SK-N-SH (cell line): ENCODE results near the gene KCNAB1. TPM values are rescaled to one million over a fixed set of nuclear protein-coding genes. Genes with fewer than 3 reads are reported as not detected.

Experiments
- CTCF ChIA-PET: fragments of 300-600, 350-600 bp; formaldehyde crosslinking; extraction: SDS; loops from one replicate; lab custom pipeline; 2021; lab: Yijun Ruan, JAX
- POLR2A ChIA-PET: fragments of 350-600 bp; sonication (Branson Sonifier 250); formaldehyde crosslinking; extraction: SDS; loops from one replicate; lab custom pipeline; 2020; ENCODE audit warnings: antibody characterized with exemption, inconsistent platforms; lab: Yijun Ruan, JAX
- DNase-seq: peaks from one replicate; pipeline ENCODE4 v3.0.0; 2012
- H2AFZ ChIP-seq: fragments of 200-600 bp; sonication (generic); 2 replicates; pipeline ENCODE4 v1.8.1; 2016; ENCODE audit warnings: antibody characterized with exemption, mild to moderate bottlenecking, low read depth
- H3F3A ChIP-seq: fragments of 200-600 bp; sonication (generic); replicated peaks from 2 replicates; pipeline ENCODE3; 2016; ENCODE audit warnings: antibody characterized with exemption, mild to moderate bottlenecking; ENCODE audit not compliant: insufficient read depth
- H3K27ac ChIP-seq, 2 experiments: fragments of 200-500 bp in 1 of 2; fragments of 200-600 bp in 1 of 2; sonication (Bioruptor generic) in 1 of 2; sonication (generic), shearing (Covaris generic) in 1 of 2; 2 replicates each; pipeline versions ENCODE4 v1.5.1 to v1.6.1; 2014 to 2016; ENCODE audit warnings: low read depth in 2 of 2, inconsistent platforms in 1 of 2, low read length in 1 of 2, mild to moderate bottlenecking in 1 of 2, mixed read lengths in 1 of 2
- H3K27me3 ChIP-seq: fragments of 200-600 bp; sonication (generic), shearing (Covaris generic); 2 replicates; pipeline ENCODE4 v1.6.1; 2016; ENCODE audit warnings: mixed run types; ENCODE audit not compliant: insufficient read depth
- H3K36me3 ChIP-seq, 2 experiments: fragments of 200-500 bp in 1 of 2; fragments of 200-600 bp in 1 of 2; sonication (Bioruptor generic) in 1 of 2; sonication (generic) in 1 of 2; replicated peaks in 1 of 2; 2 replicates each; pipeline versions ENCODE3 to v1.5.1; 2014 to 2016; ENCODE audit warnings: low read length in 1 of 2, mild to moderate bottlenecking in 1 of 2; ENCODE audit not compliant: insufficient read depth in 2 of 2, control insufficient read depth in 1 of 2
- H3K4me1 ChIP-seq, 2 experiments: fragments of 200-500 bp in 1 of 2; fragments of 200-600 bp in 1 of 2; sonication (Bioruptor generic) in 1 of 2; sonication (generic), shearing (Covaris generic) in 1 of 2; 2 replicates each; pipeline versions ENCODE4 v1.5.1 to v1.6.1; 2014 to 2016; ENCODE audit warnings: low read depth in 1 of 2, low read length in 1 of 2, mixed run types in 1 of 2; ENCODE audit not compliant: insufficient read depth in 2 of 2, control insufficient read depth in 1 of 2
- H3K4me2 ChIP-seq: fragments of 200-600 bp; sonication (generic), shearing (Covaris generic); 2 replicates; pipeline ENCODE4 v1.6.1; 2017; ENCODE audit warnings: mixed run types
- H3K4me3 ChIP-seq, 2 experiments: fragments of 200-500 bp in 1 of 2; fragments of 200-600 bp in 1 of 2; sonication (Bioruptor generic) in 1 of 2; sonication (generic), shearing (Covaris generic) in 1 of 2; 2 replicates each; pipeline versions ENCODE4 v1.5.1 to v1.8.1; 2014 to 2016; ENCODE audit warnings: low read depth in 2 of 2, inconsistent platforms in 1 of 2, low read length in 1 of 2, mild to moderate bottlenecking in 1 of 2, mixed read lengths in 1 of 2, moderate library complexity in 1 of 2
- H3K79me2 ChIP-seq: fragments of 200-600 bp; sonication (generic); 2 replicates; pipeline ENCODE4 v1.8.1; 2017; ENCODE audit warnings: mild to moderate bottlenecking; ENCODE audit not compliant: insufficient read depth
- H3K9ac ChIP-seq: fragments of 200-600 bp; sonication (generic); 2 replicates; pipeline ENCODE4 v1.6.1; 2017; ENCODE audit warnings: mixed run types
- H3K9me2 ChIP-seq: fragments of 200-600 bp; sonication (generic); 2 replicates; pipeline ENCODE4 v1.6.1; 2017; ENCODE audit warnings: mixed run types
- H3K9me3 ChIP-seq: fragments of 200-600 bp; sonication (generic); 2 replicates; pipeline ENCODE4 v1.6.1; 2017; ENCODE audit warnings: mixed run types, mild to moderate bottlenecking, moderate library complexity
- H4K20me1 ChIP-seq: fragments of 200-600 bp; sonication (generic); 2 replicates; pipeline ENCODE4 v1.6.1; 2017; ENCODE audit warnings: mild to moderate bottlenecking, mixed run types; ENCODE audit not compliant: insufficient read depth
- CTCF ChIP-seq: fragments of 200-600 bp; sonication (generic); IDR thresholded peaks from 2 replicates; pipeline ENCODE4 v1.6.1; 2017; ENCODE audit warnings: antibody characterized with exemption, mild to moderate bottlenecking, moderate library complexity
- EZH2phosphoT487 ChIP-seq: fragments of 200-600 bp; sonication (generic); IDR thresholded peaks from 2 replicates; pipeline ENCODE4 v1.6.1; 2017; ENCODE audit warnings: low read depth, mixed run types, mild to moderate bottlenecking, antibody characterized with exemption, moderate library complexity, borderline replicate concordance
- FOSL2 ChIP-seq: IDR thresholded peaks from 2 replicates; pipeline ENCODE4 v1.4.0; 2012; ENCODE audit warnings: low read depth, mild to moderate bottlenecking, moderate library complexity, borderline replicate concordance
- GABPA ChIP-seq: IDR thresholded peaks from 2 replicates; pipeline ENCODE4 v1.4.0; 2012; ENCODE audit warnings: low read depth, mild to moderate bottlenecking
- GATA2 ChIP-seq: sonication (generic); formaldehyde crosslinking; IDR thresholded peaks from 2 replicates; pipeline ENCODE4 v1.5.0; 2020; ENCODE audit warnings: mild to moderate bottlenecking, missing genetic modification reagents
- MAX ChIP-seq: IDR thresholded peaks from 2 replicates; pipeline ENCODE4 v1.4.0; 2012; ENCODE audit warnings: low read depth
- RCOR1 ChIP-seq: fragments of 150-350 bp; IDR thresholded peaks from 2 replicates; pipeline ENCODE4 v1.6.1; 2017; ENCODE audit warnings: antibody characterized with exemption, low read length
- REST ChIP-seq: IDR thresholded peaks from 2 replicates; pipeline ENCODE4 v1.6.1; 2012; ENCODE audit warnings: mild to moderate bottlenecking, low read depth, low read length, moderate library complexity
- WGBS: methylation state at CpG from one replicate; pipeline ENCODE4 v1.1.6; 2017; ENCODE audit warnings: low lambda C conversion rate; 5-methylcytosine and 5-hydroxymethylcytosine counted together
- polyA plus RNA-seq, 3 experiments: library from polyadenylated mRNA; depleted of rRNA; stranded (reverse); fragments of >200 nt; gene quantifications; 2 replicates each; pipeline ENCODE4 v1.2.3, GENCODE V29; 2012

KCNAB1 gene
- polyA plus RNA-seq, 1 of the 3 experiments (the other 2 are of a cell fraction): 82.1 TPM

- TF ChIP-seq FOSL2: 0 out of 2 replicates have a peak, but pooled peaks have one; percentile 8
- TF ChIP-seq, all 33 proteins: peak for 5
These were observed 55.2 kb downstream of the KCNAB1 start (continued) for GRCh38 chr3:156175570-156175969.

- Histone ChIP-seq H3K4me3 (no peak overlapping the region), H2AFZ (no peak overlapping the region), H3K36me3 (no peaks in the 10 kb centered on the region), H3K9me2 (no peaks in the 10 kb centered on the region), H4K20me1 (no peaks in the 10 kb centered on the region), H3K9ac (no peak overlapping the region), H3F3A (peaks cover 24% of the 10 kb centered on the region), H3K27ac (peak overlapping the region; percentile 12 to 28; a peak in 2 of 4 replicates), H3K27me3 (no peaks in the 10 kb centered on the region), H3K9me3 (no peaks in the 10 kb centered on the region), H3K4me1 (peaks cover 9 to 21% of the 10 kb centered on the region in 2 experiments; a peak in 3 of 4 replicates), H3K4me2 (no peak overlapping the region), H3K79me2 (no peaks in the 10 kb centered on the region)
- CTCF ChIA-PET: interaction anchor here (4.1 to 4.5 kb wide), 2 partner anchors 274 to 333 kb away, joined by 33 to 55 read pairs; no protein-coding TSS in a partner anchor
- POLR2A ChIA-PET: no interaction called here
- peak; percentile 32 for DNase-seq
- TF ChIP-seq REST (no peak), CTCF (no peak), MAX (no peak), RCOR1 (0 out of 2 replicates have a peak, but pooled peaks have one; percentile 8), GATA2 (CRISPR knock-in tag) (0 out of 2 replicates have a peak, but pooled peaks have one; percentile 10), GABPA (no peak), FOSL2 (no peak), EZH2phosphoT487 (no peak)
- 71% methylated on average over 2 of the region's 2 CpGs for WGBS
These were observed 55.7 kb downstream of the KCNAB1 start for GRCh38 chr3:156176048-156176447.
